Mesendoderm (in vitro differentiated cells): ENCODE measurements around the gene SESN2.

Source experiments
- DNase-seq: peaks from one replicate; pipeline ENCODE4 v3.0.0; 2013
- H2AK5ac ChIP-seq: 2 replicates; pipeline ENCODE4 v1.6.1; 2013; ENCODE audit warnings: low read length, inconsistent platforms
- H2BK120ac ChIP-seq: 2 replicates; pipeline ENCODE4 v1.6.1; 2013; ENCODE audit warnings: low read depth, mild to moderate bottlenecking, low read length, moderate library complexity, mixed read lengths
- H2BK15ac ChIP-seq: replicated peaks from 2 replicates; pipeline ENCODE4 v1.6.1; 2013; ENCODE audit warnings: low read depth, mild to moderate bottlenecking, moderate library complexity
- H2BK5ac ChIP-seq: 2 replicates; pipeline ENCODE4 v1.6.1; 2013; ENCODE audit warnings: low read length, inconsistent platforms
- H3K18ac ChIP-seq: 2 replicates; pipeline ENCODE4 v1.6.1; 2013; ENCODE audit warnings: mild to moderate bottlenecking, low read length, mixed read lengths
- H3K23ac ChIP-seq: one replicate; pipeline ENCODE4 v1.6.1; 2013; ENCODE audit warnings: low read length
- H3K27ac ChIP-seq: 2 replicates; pipeline ENCODE4 v1.5.1; 2013; ENCODE audit warnings: low read depth, mild to moderate bottlenecking, inconsistent platforms, low read length, moderate library complexity
- H3K27me3 ChIP-seq: 2 replicates; pipeline ENCODE4 v1.6.1; 2013; ENCODE audit warnings: low read length, control low read depth, mild to moderate bottlenecking, inconsistent platforms; ENCODE audit not compliant: insufficient read depth, poor library complexity
- H3K36me3 ChIP-seq: 2 replicates; pipeline ENCODE4 v1.6.1; 2013; ENCODE audit warnings: low read length, inconsistent platforms; ENCODE audit not compliant: control insufficient read depth, insufficient read depth
- H3K4ac ChIP-seq: one replicate; pipeline ENCODE4 v1.6.1; 2013; ENCODE audit warnings: low read depth, mild to moderate bottlenecking, low read length, moderate library complexity
- H3K4me1 ChIP-seq: 2 replicates; pipeline ENCODE4 v1.6.1; 2013; ENCODE audit warnings: low read depth, low read length, inconsistent platforms; ENCODE audit not compliant: control insufficient read depth
- H3K4me2 ChIP-seq: 2 replicates; pipeline ENCODE4 v1.6.1; 2013; ENCODE audit warnings: low read length
- H3K4me3 ChIP-seq: 2 replicates; pipeline ENCODE4 v1.5.1; 2013; ENCODE audit warnings: mild to moderate bottlenecking, low read length
- H3K56ac ChIP-seq: one replicate; pipeline ENCODE4 v1.6.1; 2013; ENCODE audit warnings: low read length
- H3K79me1 ChIP-seq: 2 replicates; pipeline ENCODE4 v1.6.1; 2013; ENCODE audit warnings: low read length, inconsistent platforms
- H3K79me2 ChIP-seq: 2 replicates; pipeline ENCODE4 v1.6.1; 2013; ENCODE audit warnings: mild to moderate bottlenecking, low read length; ENCODE audit not compliant: control insufficient read depth, insufficient read depth
- H3K9ac ChIP-seq: 2 replicates; pipeline ENCODE4 v1.6.1; 2013; ENCODE audit warnings: low read length, inconsistent platforms
- H4K5ac ChIP-seq: one replicate; pipeline ENCODE4 v1.6.1; 2013; ENCODE audit warnings: low read length
- H4K8ac ChIP-seq: one replicate; pipeline ENCODE4 v1.6.1; 2013; ENCODE audit warnings: low read depth, mild to moderate bottlenecking, control low read depth, low read length, moderate library complexity
- WGBS: extraction: QIAGEN DNeasy Blood & Tissue Kit; methylation state at CpG from one replicate; pipeline ENCODE4 v1.1.7; 2013; ENCODE audit warnings: low lambda C conversion rate, missing lambda C conversion rate; ENCODE audit not compliant: insufficient coverage; ENCODE audit errors: extremely low coverage; 5-methylcytosine and 5-hydroxymethylcytosine counted together

The SESN2 gene

DNA sequence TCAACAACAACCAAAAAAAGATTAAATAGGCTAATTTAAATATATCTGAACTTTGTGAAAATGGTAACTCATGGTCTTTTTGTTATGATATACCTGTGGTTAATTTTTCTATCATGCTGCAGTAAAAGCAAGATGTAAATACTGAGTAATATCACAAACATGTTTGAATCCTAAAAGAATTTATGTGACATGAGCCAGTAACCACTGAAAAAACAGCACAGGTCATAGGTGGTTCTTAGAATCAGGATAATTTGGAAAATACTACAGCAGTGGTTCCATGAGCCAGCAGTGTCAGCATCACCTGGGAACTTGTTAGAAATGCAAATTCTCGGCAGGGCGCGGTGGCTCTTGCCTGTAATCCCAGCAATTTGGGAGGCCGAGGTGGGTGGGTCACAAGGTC is 19.3 kb upstream of the SESN2 start:
- H3K18ac ChIP-seq = no peak overlapping the region
- no peak overlapping the region for H2BK15ac ChIP-seq
- no CpG with 5 or more reads among the region's 4 CpGs for WGBS
- no peaks in the 10 kb centered on the region for H3K27me3 ChIP-seq
- H4K5ac ChIP-seq = no peak overlapping the region
- H2BK5ac ChIP-seq = no peak overlapping the region
- peaks cover 12% of the 10 kb centered on the region for H3K79me2 ChIP-seq
- H2AK5ac ChIP-seq = no peak overlapping the region
- H2BK120ac ChIP-seq = no peak overlapping the region
- no peak overlapping the region for H4K8ac ChIP-seq
- peaks cover 9% of the 10 kb centered on the region for H3K79me1 ChIP-seq
- H3K56ac ChIP-seq = no peak overlapping the region
- H3K23ac ChIP-seq = no peak overlapping the region
- no peak for DNase-seq
- H3K36me3 ChIP-seq = no peaks in the 10 kb centered on the region
- no peak overlapping the region for H3K27ac ChIP-seq
- peaks cover 4% of the 10 kb centered on the region for H3K4me1 ChIP-seq
- H3K4me3 ChIP-seq = no peak overlapping the region
- H3K4me2 ChIP-seq = no peak overlapping the region
- no peak overlapping the region for H3K9ac ChIP-seq
- H3K4ac ChIP-seq = no peak overlapping the region

DNA sequence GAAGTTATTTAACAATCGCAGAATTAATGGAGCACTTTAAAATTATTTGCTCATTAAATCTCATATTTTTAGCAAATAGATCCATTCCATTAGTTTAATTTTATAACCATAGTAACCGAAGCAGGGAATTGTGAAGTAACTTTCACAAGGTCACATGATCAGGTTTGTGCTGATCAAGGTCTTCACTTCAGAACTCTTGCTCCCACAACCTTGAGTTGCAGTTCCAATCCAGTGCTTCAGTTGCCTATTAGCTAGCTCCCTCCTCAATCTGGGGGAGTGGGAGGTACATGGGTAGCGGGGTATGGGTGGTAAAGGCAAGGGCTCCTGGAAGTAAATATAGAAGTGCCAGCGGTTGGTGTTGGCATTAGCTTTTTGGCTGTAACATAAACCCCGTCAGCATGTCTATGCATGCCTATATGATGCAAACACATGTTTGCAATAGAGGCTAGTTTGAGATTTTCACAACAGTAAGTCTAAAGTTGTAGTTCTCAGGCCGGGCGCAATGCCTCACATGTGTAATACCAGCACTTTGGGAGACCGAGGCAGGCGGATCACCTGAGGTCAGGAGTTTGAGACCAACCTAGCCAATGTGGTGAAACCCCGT is 17.6 kb upstream of the SESN2 start:
- no peak overlapping the region for H3K18ac ChIP-seq
- no peak overlapping the region for H4K5ac ChIP-seq
- no peak overlapping the region for H4K8ac ChIP-seq
- peaks cover 4% of the 10 kb centered on the region for H3K4me1 ChIP-seq
- H3K4ac ChIP-seq = no peak overlapping the region
- H3K27me3 ChIP-seq = no peaks in the 10 kb centered on the region
- no peak overlapping the region for H2AK5ac ChIP-seq
- H3K56ac ChIP-seq = no peak overlapping the region
- H3K4me2 ChIP-seq = no peak overlapping the region
- H3K79me2 ChIP-seq = peaks cover 5% of the 10 kb centered on the region
- H3K27ac ChIP-seq = no peak overlapping the region
- H3K79me1 ChIP-seq = peaks cover 4% of the 10 kb centered on the region
- H3K9ac ChIP-seq = no peak overlapping the region
- no peaks in the 10 kb centered on the region for H3K36me3 ChIP-seq
- no peak overlapping the region for H2BK5ac ChIP-seq
- DNase-seq = no peak
- H2BK120ac ChIP-seq = no peak overlapping the region
- H2BK15ac ChIP-seq = no peak overlapping the region
- no CpG with 5 or more reads among the region's 10 CpGs for WGBS
- H3K23ac ChIP-seq = no peak overlapping the region
- no peak overlapping the region for H3K4me3 ChIP-seq

DNA sequence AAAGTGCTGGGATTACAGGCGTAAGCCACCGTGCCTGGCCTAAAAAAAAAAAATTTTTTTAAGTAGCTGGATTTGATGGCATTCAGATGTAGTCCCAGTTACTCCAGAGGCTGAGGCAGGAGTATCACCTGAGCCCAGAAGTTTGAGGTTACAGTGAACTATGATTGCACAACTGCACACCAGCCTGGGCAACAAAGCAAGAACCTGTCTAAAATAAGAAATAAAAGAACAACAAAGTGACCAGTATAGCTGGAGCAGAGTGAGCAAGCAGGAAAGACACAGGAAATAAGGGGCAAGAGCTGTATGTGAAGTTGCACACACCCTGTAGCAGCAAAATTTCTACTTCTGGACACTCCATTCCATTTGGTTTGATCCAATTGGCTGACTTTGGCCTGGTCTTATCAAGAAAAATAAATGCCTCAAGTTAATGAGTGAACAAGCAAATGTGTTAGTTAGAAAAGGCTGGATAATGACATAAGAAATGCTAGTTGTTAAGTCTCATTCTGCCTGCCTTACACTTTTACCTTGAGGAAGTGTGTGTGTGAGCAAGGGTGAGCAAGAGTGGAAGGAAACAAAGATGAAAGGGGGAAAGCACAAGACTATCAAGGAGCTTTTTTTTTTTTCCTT is 15.5 kb upstream of the SESN2 start:
- no CpG with 5 or more reads among the region's 2 CpGs for WGBS
- no peak overlapping the region for H2BK15ac ChIP-seq
- no peak overlapping the region for H3K23ac ChIP-seq
- no peak overlapping the region for H3K18ac ChIP-seq
- H3K4ac ChIP-seq = no peak overlapping the region
- no peak overlapping the region for H2AK5ac ChIP-seq
- H3K4me2 ChIP-seq = no peak overlapping the region
- no peak overlapping the region for H4K8ac ChIP-seq
- no peaks in the 10 kb centered on the region for H3K79me1 ChIP-seq
- H3K27me3 ChIP-seq = no peaks in the 10 kb centered on the region
- H2BK120ac ChIP-seq = no peak overlapping the region
- no peaks in the 10 kb centered on the region for H3K36me3 ChIP-seq
- no peak overlapping the region for H2BK5ac ChIP-seq
- H3K27ac ChIP-seq = no peak overlapping the region
- no peak overlapping the region for H4K5ac ChIP-seq
- no peaks in the 10 kb centered on the region for H3K79me2 ChIP-seq
- no peak overlapping the region for H3K56ac ChIP-seq
- no peak for DNase-seq
- H3K4me3 ChIP-seq = no peak overlapping the region
- no peak overlapping the region for H3K9ac ChIP-seq
- H3K4me1 ChIP-seq = no peaks in the 10 kb centered on the region

DNA sequence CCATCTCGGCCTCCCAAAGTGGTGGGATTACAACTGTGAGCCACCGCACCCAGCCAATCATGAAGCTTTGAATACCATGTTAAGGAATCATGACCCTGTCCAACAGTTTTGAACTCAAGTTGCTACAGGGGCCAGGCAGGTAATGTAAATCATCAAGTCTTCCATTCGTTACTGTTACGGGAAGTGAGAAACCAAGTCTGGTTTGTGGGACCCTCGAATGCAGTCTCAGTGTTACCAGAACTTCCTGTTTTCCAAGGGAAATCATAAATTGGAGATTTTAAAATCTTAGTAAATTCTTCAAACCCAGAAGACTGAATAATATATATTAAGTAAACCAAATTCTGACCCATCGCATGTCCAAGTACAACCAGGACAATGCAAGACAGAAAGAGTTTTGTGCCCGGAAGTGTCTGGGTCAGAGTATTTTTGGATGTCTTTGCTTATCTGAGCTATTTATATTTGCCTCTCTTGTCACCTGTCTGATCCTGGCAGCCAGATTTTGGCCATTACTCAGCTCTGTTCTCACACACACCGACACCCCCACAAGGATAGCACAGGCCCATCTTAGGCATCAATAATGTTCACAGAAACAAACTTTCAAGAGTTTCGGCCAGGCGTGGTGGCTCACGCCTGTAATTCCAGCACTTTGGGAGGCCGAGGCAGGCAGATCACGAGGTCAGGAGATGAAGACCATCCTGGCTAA is 14.6 kb upstream of the SESN2 start:
- H3K4me1 ChIP-seq = no peaks in the 10 kb centered on the region
- no peak overlapping the region for H4K5ac ChIP-seq
- no peak overlapping the region for H2BK5ac ChIP-seq
- H3K27me3 ChIP-seq = no peaks in the 10 kb centered on the region
- H3K36me3 ChIP-seq = no peaks in the 10 kb centered on the region
- no peak overlapping the region for H2BK120ac ChIP-seq
- no peak overlapping the region for H3K27ac ChIP-seq
- no peaks in the 10 kb centered on the region for H3K79me2 ChIP-seq
- no peaks in the 10 kb centered on the region for H3K79me1 ChIP-seq
- H3K4me3 ChIP-seq = no peak overlapping the region
- H4K8ac ChIP-seq = no peak overlapping the region
- no peak for DNase-seq
- H3K4me2 ChIP-seq = no peak overlapping the region
- no peak overlapping the region for H3K23ac ChIP-seq
- H3K18ac ChIP-seq = no peak overlapping the region
- H3K4ac ChIP-seq = no peak overlapping the region
- WGBS = no CpG with 5 or more reads among the region's 13 CpGs
- no peak overlapping the region for H2AK5ac ChIP-seq
- no peak overlapping the region for H3K56ac ChIP-seq
- no peak overlapping the region for H3K9ac ChIP-seq
- H2BK15ac ChIP-seq = no peak overlapping the region

DNA sequence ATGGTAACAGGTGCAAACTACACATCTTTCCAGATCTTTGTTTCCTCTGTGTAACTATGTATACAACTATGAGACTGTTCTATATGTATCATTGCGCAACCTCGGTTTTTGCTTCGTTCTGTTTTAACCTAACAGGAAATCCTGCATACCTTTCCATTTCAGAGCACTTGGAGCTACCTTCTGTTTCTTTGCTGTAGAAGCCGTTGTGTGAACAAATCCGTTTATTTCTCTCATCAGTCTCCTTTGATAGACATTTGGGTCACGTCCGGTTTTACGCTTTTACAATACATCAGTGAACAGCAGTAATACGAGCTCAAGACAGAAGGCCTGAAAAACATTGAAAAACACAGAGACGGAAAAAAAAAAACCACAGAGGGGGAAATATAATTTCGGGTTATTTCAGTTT is 12.9 kb upstream of the SESN2 start:
- H3K79me1 ChIP-seq = no peaks in the 10 kb centered on the region
- no peaks in the 10 kb centered on the region for H3K27me3 ChIP-seq
- H3K18ac ChIP-seq = no peak overlapping the region
- no CpG with 5 or more reads among the region's 11 CpGs for WGBS
- H4K5ac ChIP-seq = no peak overlapping the region
- no peak overlapping the region for H2AK5ac ChIP-seq
- H3K56ac ChIP-seq = no peak overlapping the region
- H2BK15ac ChIP-seq = no peak overlapping the region
- H4K8ac ChIP-seq = no peak overlapping the region
- no peaks in the 10 kb centered on the region for H3K4me1 ChIP-seq
- no peak overlapping the region for H3K27ac ChIP-seq
- no peak overlapping the region for H3K4ac ChIP-seq
- no peak overlapping the region for H3K4me3 ChIP-seq
- no peak overlapping the region for H3K9ac ChIP-seq
- no peak overlapping the region for H2BK5ac ChIP-seq
- no peak overlapping the region for H3K4me2 ChIP-seq
- no peak overlapping the region for H3K23ac ChIP-seq
- no peak overlapping the region for H2BK120ac ChIP-seq
- no peak for DNase-seq
- no peaks in the 10 kb centered on the region for H3K36me3 ChIP-seq
- H3K79me2 ChIP-seq = no peaks in the 10 kb centered on the region
